Measurements from ENCODE around the gene ATP6V0B.

Gene ATP6V0B

GRCh38 chr1:43979261-43979527 is 4.4 kb downstream of the ATP6V0B start:
- peak overlapping the region; percentile 53 for H3K27ac ChIP-seq (ENCODE audit: low read depth, low read length)
- peaks cover 18% of the 10 kb centered on the region; the same call in 1 of the 2 replicates for H3K4me1 ChIP-seq (ENCODE audit: control insufficient read depth, insufficient read depth, low read length)
- no peaks in the 10 kb centered on the region for H3K27me3 ChIP-seq (ENCODE audit: control insufficient read depth, insufficient read depth, low read length)
- H3K9ac ChIP-seq (ENCODE audit: low read depth, low read length) = no peak overlapping the region
- H3K36me3 ChIP-seq (ENCODE audit: control insufficient read depth, insufficient read depth, low read length) = peaks cover 40% of the 10 kb centered on the region
- no peaks in the 10 kb centered on the region for H3K9me3 ChIP-seq (ENCODE audit: control insufficient read depth, insufficient read depth, low read length)
- H3K4me3 ChIP-seq (ENCODE audit: low read depth, low read length) = peak overlapping the region; percentile 88

GRCh38 chr1:43979528-43980254 is 4.9 kb downstream of the ATP6V0B start:
- peak overlapping the region; percentile 88 for H3K4me3 ChIP-seq (ENCODE audit: low read depth, low read length)
- peaks cover 17% of the 10 kb centered on the region; the same call in 1 of the 2 replicates for H3K4me1 ChIP-seq (ENCODE audit: control insufficient read depth, insufficient read depth, low read length)
- peak overlapping the region; percentile 53 for H3K27ac ChIP-seq (ENCODE audit: low read depth, low read length)
- peak overlapping the region; percentile 58; the same call in 1 of the 2 replicates for H3K9ac ChIP-seq (ENCODE audit: low read depth, low read length)
- peaks cover 45% of the 10 kb centered on the region for H3K36me3 ChIP-seq (ENCODE audit: control insufficient read depth, insufficient read depth, low read length)
- no peaks in the 10 kb centered on the region for H3K27me3 ChIP-seq (ENCODE audit: control insufficient read depth, insufficient read depth, low read length)
- no peaks in the 10 kb centered on the region for H3K9me3 ChIP-seq (ENCODE audit: control insufficient read depth, insufficient read depth, low read length)

- peaks cover 17% of the 10 kb centered on the region; the same call in 1 of the 2 replicates for H3K4me1 ChIP-seq (ENCODE audit: control insufficient read depth, insufficient read depth, low read length)
Measured at GRCh38 chr1:43980255-43981134, 5.7 kb downstream of the ATP6V0B start.

GRCh38 chr1:43981135-43981491 is 6.4 kb downstream of the ATP6V0B start:
- H3K4me3 ChIP-seq (ENCODE audit: low read depth, low read length) = no peak overlapping the region
- H3K27me3 ChIP-seq (ENCODE audit: control insufficient read depth, insufficient read depth, low read length) = no peaks in the 10 kb centered on the region
- H3K27ac ChIP-seq (ENCODE audit: low read depth, low read length) = no peak overlapping the region
- H3K9me3 ChIP-seq (ENCODE audit: control insufficient read depth, insufficient read depth, low read length) = no peaks in the 10 kb centered on the region
- peaks cover 15% of the 10 kb centered on the region; the same call in 1 of the 2 replicates for H3K4me1 ChIP-seq (ENCODE audit: control insufficient read depth, insufficient read depth, low read length)
- peaks cover 57% of the 10 kb centered on the region for H3K36me3 ChIP-seq (ENCODE audit: control insufficient read depth, insufficient read depth, low read length)
- H3K9ac ChIP-seq (ENCODE audit: low read depth, low read length) = no peak overlapping the region

More at GRCh38 chr1:43980255-43981134, 5.7 kb downstream of the ATP6V0B start:
- Histone ChIP-seq H3K9ac (ENCODE audit: low read depth, low read length) (peak overlapping the region; percentile 58; the same call in 1 of the 2 replicates), H3K9me3 (ENCODE audit: control insufficient read depth, insufficient read depth, low read length) (no peaks in the 10 kb centered on the region), H3K27ac (ENCODE audit: low read depth, low read length) (no peak overlapping the region), H3K4me3 (ENCODE audit: low read depth, low read length) (peak overlapping the region; percentile 88), H3K36me3 (ENCODE audit: control insufficient read depth, insufficient read depth, low read length) (peaks cover 52% of the 10 kb centered on the region), H3K27me3 (ENCODE audit: control insufficient read depth, insufficient read depth, low read length) (no peaks in the 10 kb centered on the region)

- Histone ChIP-seq H3K4me1 (ENCODE audit: control insufficient read depth, insufficient read depth, low read length) (peaks cover 15% of the 10 kb centered on the region; the same call in 1 of the 2 replicates), H3K36me3 (ENCODE audit: control insufficient read depth, insufficient read depth, low read length) (peaks cover 57% of the 10 kb centered on the region), H3K9me3 (ENCODE audit: control insufficient read depth, insufficient read depth, low read length) (no peaks in the 10 kb centered on the region), H3K9ac (ENCODE audit: low read depth, low read length) (no peak overlapping the region), H3K27ac (ENCODE audit: low read depth, low read length) (no peak overlapping the region), H3K27me3 (ENCODE audit: control insufficient read depth, insufficient read depth, low read length) (no peaks in the 10 kb centered on the region), H3K4me3 (ENCODE audit: low read depth, low read length) (no peak overlapping the region)
Measured at GRCh38 chr1:43981636-43982035, 6.9 kb downstream of the ATP6V0B start.

- Histone ChIP-seq H3K9ac (ENCODE audit: low read depth, low read length) (no peak overlapping the region), H3K4me1 (ENCODE audit: control insufficient read depth, insufficient read depth, low read length) (peaks cover 15% of the 10 kb centered on the region; the same call in 1 of the 2 replicates), H3K27me3 (ENCODE audit: control insufficient read depth, insufficient read depth, low read length) (no peaks in the 10 kb centered on the region), H3K9me3 (ENCODE audit: control insufficient read depth, insufficient read depth, low read length) (no peaks in the 10 kb centered on the region), H3K27ac (ENCODE audit: low read depth, low read length) (no peak overlapping the region), H3K36me3 (ENCODE audit: control insufficient read depth, insufficient read depth, low read length) (peaks cover 57% of the 10 kb centered on the region), H3K4me3 (ENCODE audit: low read depth, low read length) (no peak overlapping the region)
Measured at GRCh38 chr1:43982241-43982640, 7.5 kb downstream of the ATP6V0B start.

GRCh38 chr1:43982808-43983207 is 8.0 kb downstream of the ATP6V0B start:
- H3K9me3 ChIP-seq (ENCODE audit: control insufficient read depth, insufficient read depth, low read length) = no peaks in the 10 kb centered on the region
- H3K27ac ChIP-seq (ENCODE audit: low read depth, low read length) = no peak overlapping the region
- no peaks in the 10 kb centered on the region for H3K27me3 ChIP-seq (ENCODE audit: control insufficient read depth, insufficient read depth, low read length)
- H3K36me3 ChIP-seq (ENCODE audit: control insufficient read depth, insufficient read depth, low read length) = peaks cover 52% of the 10 kb centered on the region
- no peak overlapping the region for H3K4me3 ChIP-seq (ENCODE audit: low read depth, low read length)
- peaks cover 15% of the 10 kb centered on the region; the same call in 1 of the 2 replicates for H3K4me1 ChIP-seq (ENCODE audit: control insufficient read depth, insufficient read depth, low read length)
- H3K9ac ChIP-seq (ENCODE audit: low read depth, low read length) = no peak overlapping the region

- no peaks in the 10 kb centered on the region for H3K27me3 ChIP-seq (ENCODE audit: control insufficient read depth, insufficient read depth, low read length)
- H3K27ac ChIP-seq (ENCODE audit: low read depth, low read length) = no peak overlapping the region
- H3K9me3 ChIP-seq (ENCODE audit: control insufficient read depth, insufficient read depth, low read length) = no peaks in the 10 kb centered on the region
- H3K9ac ChIP-seq (ENCODE audit: low read depth, low read length) = no peak overlapping the region
- no peak overlapping the region for H3K4me3 ChIP-seq (ENCODE audit: low read depth, low read length)
- H3K4me1 ChIP-seq (ENCODE audit: control insufficient read depth, insufficient read depth, low read length) = peaks cover 12% of the 10 kb centered on the region; the same call in 1 of the 2 replicates
- peaks cover 48% of the 10 kb centered on the region for H3K36me3 ChIP-seq (ENCODE audit: control insufficient read depth, insufficient read depth, low read length)
Measured at GRCh38 chr1:43983253-43983899, 8.6 kb downstream of the ATP6V0B start.

- Histone ChIP-seq H3K4me1 (ENCODE audit: control insufficient read depth, insufficient read depth, low read length) (peaks cover 8% of the 10 kb centered on the region; the same call in 1 of the 2 replicates), H3K9me3 (ENCODE audit: control insufficient read depth, insufficient read depth, low read length) (no peaks in the 10 kb centered on the region), H3K27ac (ENCODE audit: low read depth, low read length) (no peak overlapping the region), H3K36me3 (ENCODE audit: control insufficient read depth, insufficient read depth, low read length) (peaks cover 48% of the 10 kb centered on the region), H3K9ac (ENCODE audit: low read depth, low read length) (no peak overlapping the region), H3K4me3 (ENCODE audit: low read depth, low read length) (no peak overlapping the region), H3K27me3 (ENCODE audit: control insufficient read depth, insufficient read depth, low read length) (no peaks in the 10 kb centered on the region)
Measured at GRCh38 chr1:43984855-43985254, 10.1 kb downstream of the ATP6V0B start.

GRCh38 chr1:43985984-43986595 is 11.3 kb downstream of the ATP6V0B start:
- H3K27ac ChIP-seq (ENCODE audit: low read depth, low read length) = no peak overlapping the region
- H3K27me3 ChIP-seq (ENCODE audit: control insufficient read depth, insufficient read depth, low read length) = no peaks in the 10 kb centered on the region
- no peak overlapping the region for H3K4me3 ChIP-seq (ENCODE audit: low read depth, low read length)
- no peak overlapping the region for H3K9ac ChIP-seq (ENCODE audit: low read depth, low read length)
- H3K4me1 ChIP-seq (ENCODE audit: control insufficient read depth, insufficient read depth, low read length) = peaks cover 5% of the 10 kb centered on the region; the same call in 1 of the 2 replicates
- no peaks in the 10 kb centered on the region for H3K9me3 ChIP-seq (ENCODE audit: control insufficient read depth, insufficient read depth, low read length)
- H3K36me3 ChIP-seq (ENCODE audit: control insufficient read depth, insufficient read depth, low read length) = peaks cover 47% of the 10 kb centered on the region

All from HUES48 (cell line).